SU-DHL-6 (cell line): ENCODE measurements around the gene KRTAP12-1.

ENCODE experiments used
- H2AFZ ChIP-seq: fragments of 200-600 bp; sonication (generic); 2 replicates; pipeline ENCODE4 v1.6.1; 2014; ENCODE audit warnings: low read depth, mild to moderate bottlenecking, moderate library complexity, mixed read lengths, antibody characterized with exemption, low read length; ENCODE audit not compliant: severe bottlenecking
- H3F3A ChIP-seq: fragments of 200-600 bp; shearing (Covaris generic); 2 replicates; pipeline ENCODE4 v1.6.0; 2016; ENCODE audit warnings: antibody characterized with exemption, mild to moderate bottlenecking; ENCODE audit not compliant: insufficient read depth
- H3K27ac ChIP-seq: fragments of 200-600 bp; sonication (generic); 2 replicates; pipeline ENCODE4 v1.5.1; 2016; ENCODE audit warnings: low read depth, mild to moderate bottlenecking, low read length, moderate library complexity, mixed read lengths
- H3K27me3 ChIP-seq: fragments of 200-600 bp; sonication (generic), shearing (Covaris generic); 2 replicates; pipeline ENCODE4 v1.6.0; 2014; ENCODE audit warnings: mild to moderate bottlenecking, low read length
- H3K36me3 ChIP-seq: fragments of 200-600 bp; sonication (generic); 2 replicates; pipeline ENCODE4 v1.6.1; 2014; ENCODE audit warnings: mild to moderate bottlenecking, low read length, mixed read lengths
- H3K4me2 ChIP-seq: fragments of 300-600, 200-600 bp; shearing (Covaris generic), sonication (generic); 2 replicates; pipeline ENCODE4 v1.6.0; 2014; ENCODE audit warnings: low read length, low read depth, mild to moderate bottlenecking; ENCODE audit not compliant: poor library complexity, severe bottlenecking
- H3K4me3 ChIP-seq: fragments of 200-600 bp; sonication (generic); 2 replicates; pipeline ENCODE4 v1.5.1; 2014; ENCODE audit warnings: antibody characterized with exemption, low read length, mild to moderate bottlenecking, mixed read lengths; ENCODE audit not compliant: insufficient read depth, poor library complexity, severe bottlenecking
- H3K79me2 ChIP-seq: fragments of 200-600 bp; sonication (generic); 2 replicates; pipeline ENCODE4 v1.6.1; 2014; ENCODE audit warnings: mild to moderate bottlenecking, low read length, moderate library complexity; ENCODE audit not compliant: insufficient read depth
- H3K9ac ChIP-seq: fragments of 200-600 bp; sonication (generic); 2 replicates; pipeline ENCODE4 v1.7.0; 2014; ENCODE audit warnings: mild to moderate bottlenecking, low read length
- H3K9me2 ChIP-seq: fragments of 200-600 bp; sonication (generic); replicated peaks from 2 replicates; pipeline ENCODE4 v1.6.1; 2014; ENCODE audit warnings: low read length; ENCODE audit not compliant: insufficient read depth
- H3K9me3 ChIP-seq: fragments of 200-600 bp; sonication (generic); 2 replicates; pipeline ENCODE4 v1.6.1; 2014; ENCODE audit warnings: low read length, mixed read lengths; ENCODE audit not compliant: insufficient read depth
- H4K20me1 ChIP-seq: fragments of 200-600 bp; sonication (generic); 2 replicates; pipeline ENCODE4 v1.6.1; 2014; ENCODE audit warnings: low read depth, mild to moderate bottlenecking, antibody characterized with exemption, low read length, moderate library complexity, mixed read lengths
- CTCF ChIP-seq: fragments of 200-600 bp; sonication (generic); IDR thresholded peaks from one replicate; pipeline ENCODE4 v1.5.1; 2017; ENCODE audit warnings: antibody characterized with exemption, mild to moderate bottlenecking, low read length, moderate library complexity; ENCODE audit not compliant: insufficient read depth, poor library complexity, severe bottlenecking
- EZH2phosphoT487 ChIP-seq: fragments of 200-600 bp; sonication (generic), shearing (Covaris generic); conservative IDR thresholded peaks from 2 replicates; pipeline ENCODE4 v1.6.1; 2018; ENCODE audit warnings: mild to moderate bottlenecking, antibody characterized with exemption, low read length, moderate library complexity, mixed read lengths

KRTAP12-1 gene

GRCh38 chr21:44684483-44684882 lies 2.5 kb upstream of the KRTAP12-1 start:
- Histone ChIP-seq H3K4me2 (no peak overlapping the region), H4K20me1 (no peaks in the 10 kb centered on the region), H3K27me3 (no peaks in the 10 kb centered on the region), H3K27ac (no peak overlapping the region), H3K36me3 (no peaks in the 10 kb centered on the region), H3K9ac (no peak overlapping the region), H3K4me3 (no peak overlapping the region), H3K9me2 (no peaks in the 10 kb centered on the region), H2AFZ (no peak overlapping the region), H3K79me2 (no peaks in the 10 kb centered on the region), H3F3A (no peaks in the 10 kb centered on the region), H3K9me3 (no peaks in the 10 kb centered on the region)
- TF ChIP-seq CTCF (no peak), EZH2phosphoT487 (no peak)

GRCh38 chr21:44684077-44684476 lies 2.1 kb upstream of the KRTAP12-1 start:
- Histone ChIP-seq H3K9me2 (no peaks in the 10 kb centered on the region), H4K20me1 (no peaks in the 10 kb centered on the region), H3K9me3 (no peaks in the 10 kb centered on the region), H3K36me3 (no peaks in the 10 kb centered on the region), H3K79me2 (no peaks in the 10 kb centered on the region), H3K4me3 (no peak overlapping the region), H3F3A (no peaks in the 10 kb centered on the region), H3K27ac (no peak overlapping the region), H3K9ac (no peak overlapping the region), H2AFZ (no peak overlapping the region), H3K4me2 (no peak overlapping the region), H3K27me3 (no peaks in the 10 kb centered on the region)
- no peak for TF ChIP-seq EZH2phosphoT487
- TF ChIP-seq CTCF: no peak

- no peak overlapping the region for H3K9ac ChIP-seq
- TF ChIP-seq CTCF (no peak), EZH2phosphoT487 (no peak)
- H3K9me2 ChIP-seq: no peaks in the 10 kb centered on the region
- no peaks in the 10 kb centered on the region for H3K9me3 ChIP-seq
- H3F3A ChIP-seq: no peaks in the 10 kb centered on the region
- no peaks in the 10 kb centered on the region for H3K27me3 ChIP-seq
- H3K4me3 ChIP-seq: no peak overlapping the region
- H3K27ac ChIP-seq: no peak overlapping the region
- no peaks in the 10 kb centered on the region for H3K36me3 ChIP-seq
- H2AFZ ChIP-seq: no peak overlapping the region
- no peak overlapping the region for H3K4me2 ChIP-seq
- no peaks in the 10 kb centered on the region for H3K79me2 ChIP-seq
- H4K20me1 ChIP-seq: no peaks in the 10 kb centered on the region
These were observed 703 bp upstream of the KRTAP12-1 start for GRCh38 chr21:44682580-44683151.
